Measurements from ENCODE around the gene BABAM2. TPM values are rescaled to one million over a fixed set of nuclear protein-coding genes. Genes with fewer than 3 reads are reported as not detected.

Gene BABAM2
- total and polyA plus RNA-seq, 4 donors: 28.1 to 40.4 (median 37.0) TPM

DNA sequence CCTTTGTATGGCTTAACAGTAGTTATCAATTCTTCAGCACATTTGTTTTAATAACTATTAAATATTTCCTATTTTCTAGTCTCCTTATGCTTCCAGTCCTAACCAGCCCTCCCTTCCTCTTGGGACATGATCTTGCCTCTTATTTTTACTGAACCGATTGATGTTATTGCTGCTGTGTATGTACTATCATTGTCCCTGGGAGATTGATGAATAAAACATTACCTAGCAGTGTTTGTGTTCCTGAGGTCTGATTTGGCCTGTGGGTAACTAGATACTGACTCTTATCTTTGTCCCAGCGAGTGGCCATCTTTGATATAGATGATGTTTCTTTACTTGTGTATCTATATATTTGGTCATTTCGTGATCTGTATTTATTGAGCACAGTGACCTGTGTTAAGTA is 192.9 kb downstream of the BABAM2 start:
- no CpG with 5 or more reads among the region's 3 CpGs for WGBS (ENCODE audit: insufficient coverage)
- no peaks in the 10 kb centered on the region for H3K4me1 ChIP-seq (ENCODE audit: control insufficient read depth, insufficient read depth, low read length)

DNA sequence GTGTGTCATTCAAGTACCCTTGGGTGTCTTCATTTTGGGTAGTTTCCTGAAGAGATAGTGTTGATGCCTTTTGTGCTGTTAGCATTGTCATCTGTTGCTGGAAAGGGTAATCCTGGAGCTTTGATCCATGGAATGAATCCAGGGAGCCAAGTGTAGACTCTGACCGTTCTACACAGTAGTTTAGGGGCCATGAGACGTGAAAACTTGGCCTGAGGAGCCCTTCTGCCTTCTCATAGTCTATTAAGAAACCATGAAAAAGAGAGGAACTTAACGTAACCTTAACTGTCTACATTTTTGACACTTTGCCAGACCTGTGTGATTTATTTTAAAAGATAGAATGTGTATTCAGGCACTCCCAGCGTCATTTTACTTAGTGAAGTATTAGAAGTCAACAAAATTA is 194.0 kb downstream of the BABAM2 start:
- Histone ChIP-seq H3K27ac (ENCODE audit: low read depth, low read length) (no peak overlapping the region), H3K4me3 (ENCODE audit: low read depth, low read length) (no peak overlapping the region), H3K27me3 (ENCODE audit: control insufficient read depth, insufficient read depth, low read length) (no peaks in the 10 kb centered on the region), H3K9me3 (ENCODE audit: control insufficient read depth, insufficient read depth, low read length) (no peaks in the 10 kb centered on the region), H3K36me3 (ENCODE audit: control insufficient read depth, insufficient read depth, low read length) (no peaks in the 10 kb centered on the region), H3K4me1 (ENCODE audit: control insufficient read depth, insufficient read depth, low read length) (no peaks in the 10 kb centered on the region)
- WGBS (ENCODE audit: insufficient coverage): 43% methylated on average over 1 of the region's 4 CpGs
- DNase-seq (ENCODE audit: low read depth in 4 of 6, low spot score in 6 of 6): no peak

More for the DNA sequence above, 192.9 kb downstream of the BABAM2 start:
- H3K9me3 ChIP-seq (ENCODE audit: control insufficient read depth, insufficient read depth, low read length): no peaks in the 10 kb centered on the region
- no peak overlapping the region for H3K27ac ChIP-seq (ENCODE audit: low read depth, low read length)
- H3K36me3 ChIP-seq (ENCODE audit: control insufficient read depth, insufficient read depth, low read length): no peaks in the 10 kb centered on the region
- no peak for DNase-seq (ENCODE audit: low read depth in 4 of 6, low spot score in 6 of 6)
- H3K4me3 ChIP-seq (ENCODE audit: low read depth, low read length): no peak overlapping the region
- H3K27me3 ChIP-seq (ENCODE audit: control insufficient read depth, insufficient read depth, low read length): no peaks in the 10 kb centered on the region

DNA sequence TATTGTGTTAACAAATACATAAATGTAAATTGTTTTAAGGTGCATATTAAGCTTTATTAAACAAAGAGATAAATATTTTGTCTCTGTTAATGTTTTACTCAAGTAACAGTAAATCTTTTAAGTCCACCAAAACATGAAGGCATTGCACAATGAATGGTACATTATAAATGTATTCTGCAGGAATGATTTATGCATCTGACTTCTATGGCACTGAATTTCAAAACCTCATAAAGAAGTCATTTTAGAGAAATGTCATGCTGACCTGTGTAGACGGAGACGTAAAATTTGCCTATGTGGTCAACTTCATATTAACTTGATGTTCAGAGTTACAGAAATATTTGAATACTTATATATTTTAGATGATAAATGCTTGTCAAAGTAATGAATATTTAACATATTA is 194.7 kb downstream of the BABAM2 start:
- Histone ChIP-seq H3K36me3 (ENCODE audit: control insufficient read depth, insufficient read depth, low read length) (no peaks in the 10 kb centered on the region), H3K27me3 (ENCODE audit: control insufficient read depth, insufficient read depth, low read length) (no peaks in the 10 kb centered on the region), H3K9me3 (ENCODE audit: control insufficient read depth, insufficient read depth, low read length) (no peaks in the 10 kb centered on the region), H3K27ac (ENCODE audit: low read depth, low read length) (no peak overlapping the region), H3K4me1 (ENCODE audit: control insufficient read depth, insufficient read depth, low read length) (no peaks in the 10 kb centered on the region), H3K4me3 (ENCODE audit: low read depth, low read length) (no peak overlapping the region)
- WGBS (ENCODE audit: insufficient coverage): no CpG with 5 or more reads among the region's 2 CpGs
- no peak for DNase-seq (ENCODE audit: low read depth in 4 of 6, low spot score in 6 of 6)

DNA sequence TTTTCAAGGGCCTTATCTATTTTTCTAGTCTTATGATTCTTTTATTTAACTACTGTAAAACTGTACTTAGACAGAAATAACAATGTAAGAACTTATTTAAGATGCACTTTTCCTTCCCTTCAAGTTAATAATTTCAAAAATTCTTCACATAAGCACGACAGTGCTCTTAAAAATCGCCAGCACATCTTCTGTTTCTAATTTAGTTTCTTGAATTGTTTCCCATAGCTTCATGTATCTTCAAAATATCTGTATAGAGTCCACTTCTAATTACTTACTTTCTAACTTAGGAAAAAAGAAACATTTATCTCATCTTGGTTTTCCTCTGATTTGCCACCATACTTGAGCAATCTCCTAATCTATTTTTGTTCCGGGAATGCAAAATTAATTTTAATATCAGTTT is 196.1 kb downstream of the BABAM2 start:
- WGBS (ENCODE audit: insufficient coverage): no CpG with 5 or more reads among the region's 3 CpGs
- no peaks in the 10 kb centered on the region for H3K36me3 ChIP-seq (ENCODE audit: control insufficient read depth, insufficient read depth, low read length)

DNA sequence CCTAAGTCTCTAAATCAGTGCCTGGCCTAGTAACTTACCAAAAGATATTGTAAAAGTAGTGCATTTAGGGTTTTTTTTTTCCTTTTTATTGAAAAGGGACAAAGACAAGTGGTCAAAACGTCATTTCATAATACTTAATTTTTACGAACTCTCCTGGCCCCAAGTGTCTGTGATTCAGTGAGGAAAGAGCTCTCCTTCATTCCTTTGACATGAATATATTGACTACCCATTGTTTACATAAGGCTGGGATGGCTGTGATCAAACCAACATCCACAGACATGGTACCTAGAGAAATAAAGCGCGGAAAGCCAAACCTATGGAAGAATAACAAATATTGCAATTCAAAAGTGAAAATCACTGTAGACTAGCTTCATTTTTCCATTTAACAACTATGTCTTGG is 198.4 kb downstream of the BABAM2 start:
- Histone ChIP-seq H3K4me1 (ENCODE audit: control insufficient read depth, insufficient read depth, low read length) (no peaks in the 10 kb centered on the region), H3K9me3 (ENCODE audit: control insufficient read depth, insufficient read depth, low read length) (no peaks in the 10 kb centered on the region), H3K36me3 (ENCODE audit: control insufficient read depth, insufficient read depth, low read length) (no peaks in the 10 kb centered on the region), H3K27me3 (ENCODE audit: control insufficient read depth, insufficient read depth, low read length) (no peaks in the 10 kb centered on the region), H3K27ac (ENCODE audit: low read depth, low read length) (no peak overlapping the region), H3K4me3 (ENCODE audit: low read depth, low read length) (no peak overlapping the region)
- no peak for DNase-seq (ENCODE audit: low read depth in 4 of 6, low spot score in 6 of 6)
- no CpG with 5 or more reads among the region's 4 CpGs for WGBS (ENCODE audit: insufficient coverage)

More for the DNA sequence above, 196.1 kb downstream of the BABAM2 start:
- H3K9me3 ChIP-seq (ENCODE audit: control insufficient read depth, insufficient read depth, low read length): no peaks in the 10 kb centered on the region
- no peak for DNase-seq (ENCODE audit: low read depth in 4 of 6, low spot score in 6 of 6)
- no peaks in the 10 kb centered on the region for H3K4me1 ChIP-seq (ENCODE audit: control insufficient read depth, insufficient read depth, low read length)
- H3K27ac ChIP-seq (ENCODE audit: low read depth, low read length): no peak overlapping the region
- H3K4me3 ChIP-seq (ENCODE audit: low read depth, low read length): no peak overlapping the region
- H3K27me3 ChIP-seq (ENCODE audit: control insufficient read depth, insufficient read depth, low read length): no peaks in the 10 kb centered on the region

DNA sequence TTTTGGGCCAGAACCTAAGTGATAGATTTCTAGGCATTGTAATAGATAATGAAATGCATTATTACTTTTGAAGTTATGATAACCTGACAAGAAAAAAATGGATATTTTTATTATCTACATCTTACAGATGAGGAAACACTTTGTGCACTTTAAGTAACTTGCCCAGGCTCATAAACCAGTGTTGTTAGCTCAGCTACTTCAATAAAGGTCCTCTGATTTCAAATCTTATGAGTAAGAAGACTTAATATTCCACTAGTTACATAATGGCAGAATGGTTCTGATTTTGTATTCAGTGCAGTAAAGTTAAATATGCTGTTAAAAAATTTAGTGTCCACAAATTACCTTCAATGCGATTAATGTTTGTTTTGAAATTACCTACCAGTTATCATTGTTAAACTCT is 199.0 kb downstream of the BABAM2 start:
- no peaks in the 10 kb centered on the region for H3K27me3 ChIP-seq (ENCODE audit: control insufficient read depth, insufficient read depth, low read length)
- DNase-seq (ENCODE audit: low read depth in 4 of 6, low spot score in 6 of 6): no peak
- H3K4me1 ChIP-seq (ENCODE audit: control insufficient read depth, insufficient read depth, low read length): no peaks in the 10 kb centered on the region
- H3K9me3 ChIP-seq (ENCODE audit: control insufficient read depth, insufficient read depth, low read length): no peaks in the 10 kb centered on the region
- WGBS (ENCODE audit: insufficient coverage): no CpG with 5 or more reads among the region's 1 CpG
- no peak overlapping the region for H3K27ac ChIP-seq (ENCODE audit: low read depth, low read length)
- H3K36me3 ChIP-seq (ENCODE audit: control insufficient read depth, insufficient read depth, low read length): no peaks in the 10 kb centered on the region
- no peak overlapping the region for H3K4me3 ChIP-seq (ENCODE audit: low read depth, low read length)

DNA sequence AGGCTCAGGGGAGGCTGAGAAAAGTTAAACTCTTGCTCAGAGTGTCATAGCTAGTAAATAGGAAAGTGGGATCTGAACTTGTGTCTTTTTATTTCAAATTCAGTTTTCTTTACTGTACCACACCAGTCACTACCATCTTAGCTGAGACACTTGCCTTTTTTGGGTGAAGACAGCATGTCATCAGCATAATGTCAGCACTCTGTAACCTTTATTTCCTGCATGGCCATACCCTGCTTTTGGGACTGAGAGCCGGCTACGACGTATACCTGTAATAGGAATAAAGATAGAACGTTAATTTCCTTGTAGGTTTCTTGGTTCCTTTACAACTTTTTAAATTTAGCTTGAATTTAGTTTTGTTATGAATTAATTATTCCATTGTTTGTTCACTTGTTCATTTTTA is 202.8 kb downstream of the BABAM2 start:
- Histone ChIP-seq H3K4me3 (ENCODE audit: low read depth, low read length) (no peak overlapping the region), H3K27me3 (ENCODE audit: control insufficient read depth, insufficient read depth, low read length) (no peaks in the 10 kb centered on the region), H3K27ac (ENCODE audit: low read depth, low read length) (no peak overlapping the region), H3K4me1 (ENCODE audit: control insufficient read depth, insufficient read depth, low read length) (no peaks in the 10 kb centered on the region), H3K36me3 (ENCODE audit: control insufficient read depth, insufficient read depth, low read length) (no peaks in the 10 kb centered on the region), H3K9me3 (ENCODE audit: control insufficient read depth, insufficient read depth, low read length) (no peaks in the 10 kb centered on the region)
- no peak for DNase-seq (ENCODE audit: low read depth in 4 of 6, low spot score in 6 of 6)
- WGBS (ENCODE audit: insufficient coverage): no CpG with 5 or more reads among the region's 4 CpGs

DNA sequence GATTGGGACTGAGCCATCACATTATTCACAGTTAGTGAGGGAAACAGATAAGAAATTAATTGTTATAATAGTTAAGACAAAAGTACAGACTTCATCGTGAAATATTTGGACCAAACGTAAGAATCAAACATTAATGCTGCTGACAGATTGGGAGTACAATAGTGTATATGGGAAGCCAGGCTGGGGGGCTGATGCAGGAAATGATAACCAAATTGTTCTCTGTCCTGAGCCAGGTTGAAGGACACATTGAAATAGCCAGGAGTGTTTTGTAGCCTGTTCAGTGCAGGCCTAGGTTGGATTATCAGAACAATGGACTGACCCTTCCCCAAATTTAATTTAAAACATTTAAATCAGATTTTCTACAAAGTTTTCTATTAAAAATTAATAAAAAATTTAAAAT is 203.2 kb downstream of the BABAM2 start:
- H3K4me1 ChIP-seq (ENCODE audit: control insufficient read depth, insufficient read depth, low read length): no peaks in the 10 kb centered on the region
- H3K27me3 ChIP-seq (ENCODE audit: control insufficient read depth, insufficient read depth, low read length): no peaks in the 10 kb centered on the region
- no peak overlapping the region for H3K27ac ChIP-seq (ENCODE audit: low read depth, low read length)
- H3K9me3 ChIP-seq (ENCODE audit: control insufficient read depth, insufficient read depth, low read length): no peaks in the 10 kb centered on the region
- H3K36me3 ChIP-seq (ENCODE audit: control insufficient read depth, insufficient read depth, low read length): no peaks in the 10 kb centered on the region
- no peak overlapping the region for H3K4me3 ChIP-seq (ENCODE audit: low read depth, low read length)
- no peak for DNase-seq (ENCODE audit: low read depth in 4 of 6, low spot score in 6 of 6)
- 100% methylated on average over 2 of the region's 2 CpGs for WGBS (ENCODE audit: insufficient coverage)

DNA sequence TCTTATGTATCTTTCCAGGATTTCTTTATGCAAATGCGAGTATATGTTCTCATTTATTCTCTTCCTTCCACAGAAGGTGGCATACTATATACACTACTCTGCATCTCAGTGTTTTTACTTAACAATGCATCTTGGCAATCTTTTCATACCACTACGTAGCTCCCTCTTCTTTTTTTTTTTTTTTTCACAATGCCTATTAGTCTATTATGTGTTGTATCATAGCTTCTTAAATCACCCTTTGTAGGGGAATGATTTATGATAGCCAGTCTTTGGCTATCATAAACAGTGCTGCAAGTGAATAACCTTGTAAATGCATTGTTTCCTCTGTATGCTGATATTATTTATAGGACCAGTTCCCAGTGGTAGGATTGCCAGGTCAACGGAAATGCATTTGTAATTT is 204.2 kb downstream of the BABAM2 start:
- Histone ChIP-seq H3K9me3 (ENCODE audit: control insufficient read depth, insufficient read depth, low read length) (no peaks in the 10 kb centered on the region), H3K4me1 (ENCODE audit: control insufficient read depth, insufficient read depth, low read length) (no peaks in the 10 kb centered on the region), H3K36me3 (ENCODE audit: control insufficient read depth, insufficient read depth, low read length) (no peaks in the 10 kb centered on the region), H3K27me3 (ENCODE audit: control insufficient read depth, insufficient read depth, low read length) (no peaks in the 10 kb centered on the region), H3K27ac (ENCODE audit: low read depth, low read length) (no peak overlapping the region), H3K4me3 (ENCODE audit: low read depth, low read length) (no peak overlapping the region)
- DNase-seq (ENCODE audit: low read depth in 4 of 6, low spot score in 6 of 6): no peak
- WGBS (ENCODE audit: insufficient coverage): 90% methylated on average over 2 of the region's 3 CpGs

DNA sequence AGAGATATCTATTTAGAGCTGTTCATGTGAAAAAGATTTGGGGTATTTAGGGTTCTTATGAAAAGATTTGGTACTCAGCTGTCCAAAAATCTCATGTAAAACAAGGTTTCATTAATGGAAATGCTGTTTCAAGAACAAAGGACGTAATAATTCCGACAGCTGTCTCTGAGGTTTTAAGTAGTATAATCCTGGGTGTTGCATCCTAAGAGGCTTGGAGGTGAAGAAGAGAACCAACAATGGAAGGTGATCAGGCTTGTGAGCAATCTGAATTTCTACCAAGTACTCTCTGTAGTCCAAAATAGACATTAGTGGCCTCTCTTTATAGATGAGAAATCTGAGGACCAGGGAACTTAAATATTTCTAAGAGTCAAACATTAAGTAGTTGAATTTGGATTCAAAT is 205.1 kb downstream of the BABAM2 start:
- WGBS (ENCODE audit: insufficient coverage): 100% methylated on average over 2 of the region's 2 CpGs
- DNase-seq (ENCODE audit: low read depth in 4 of 6, low spot score in 6 of 6): no peak

More for the DNA sequence above, 205.1 kb downstream of the BABAM2 start:
- no peaks in the 10 kb centered on the region for H3K27me3 ChIP-seq (ENCODE audit: control insufficient read depth, insufficient read depth, low read length)
- no peaks in the 10 kb centered on the region for H3K4me1 ChIP-seq (ENCODE audit: control insufficient read depth, insufficient read depth, low read length)
- no peaks in the 10 kb centered on the region for H3K36me3 ChIP-seq (ENCODE audit: control insufficient read depth, insufficient read depth, low read length)
- no peaks in the 10 kb centered on the region for H3K9me3 ChIP-seq (ENCODE audit: control insufficient read depth, insufficient read depth, low read length)
- no peak overlapping the region for H3K27ac ChIP-seq (ENCODE audit: low read depth, low read length)
- no peak overlapping the region for H3K4me3 ChIP-seq (ENCODE audit: low read depth, low read length)
